ENCODE measurements around the gene DMRTB1. TPM values are rescaled to one million over a fixed set of nuclear protein-coding genes. Genes with fewer than 3 reads are reported as not detected.

Gene DMRTB1
- total RNA-seq, 4 donors from 2014 or later = not detected

GRCh38 chr1:53455364-53455991, 3.7 kb upstream of the DMRTB1 start:
- Histone ChIP-seq H3K9me3 (no peaks in the 10 kb centered on the region), H3K36me3 (no peaks in the 10 kb centered on the region), H3K27ac (no peak overlapping the region), H3K27me3 (no peaks in the 10 kb centered on the region), H3K4me1 (no peaks in the 10 kb centered on the region), H3K4me3 (no peak overlapping the region)
- no peak for DNase-seq
- TF ChIP-seq CTCF (IDR thresholded peaks at IDR 0.05) (no peak), POLR2A (IDR thresholded peaks at IDR 0.05) (no peak)

GRCh38 chr1:53458634-53459033, 565 bp upstream of the DMRTB1 start:
- DNase-seq = no peak
- TF ChIP-seq CTCF (IDR thresholded peaks at IDR 0.05) (no peak), POLR2A (IDR thresholded peaks at IDR 0.05) (no peak)
- H3K27ac ChIP-seq = no peak overlapping the region
- H3K4me1 ChIP-seq = no peaks in the 10 kb centered on the region
- no peaks in the 10 kb centered on the region for H3K9me3 ChIP-seq
- no peaks in the 10 kb centered on the region for H3K27me3 ChIP-seq
- no peak overlapping the region for H3K4me3 ChIP-seq
- H3K36me3 ChIP-seq = no peaks in the 10 kb centered on the region

- Histone ChIP-seq H3K27me3 (no peaks in the 10 kb centered on the region), H3K27ac (no peak overlapping the region), H3K4me1 (no peaks in the 10 kb centered on the region), H3K9me3 (no peaks in the 10 kb centered on the region), H3K36me3 (no peaks in the 10 kb centered on the region), H3K4me3 (no peak overlapping the region)
- no peak for DNase-seq
- no peak for TF ChIP-seq POLR2A (IDR thresholded peaks at IDR 0.05)
- no peak for TF ChIP-seq CTCF (IDR thresholded peaks at IDR 0.05)
Observed at GRCh38 chr1:53460211-53460634, 1.0 kb downstream of the DMRTB1 start.

GRCh38 chr1:53460666-53461322, 1.6 kb downstream of the DMRTB1 start:
- no peak for DNase-seq
- H3K36me3 ChIP-seq = no peaks in the 10 kb centered on the region
- no peak overlapping the region for H3K27ac ChIP-seq
- no peaks in the 10 kb centered on the region for H3K9me3 ChIP-seq
- no peak overlapping the region for H3K4me3 ChIP-seq
- H3K4me1 ChIP-seq = no peaks in the 10 kb centered on the region
- no peaks in the 10 kb centered on the region for H3K27me3 ChIP-seq
- TF ChIP-seq CTCF (IDR thresholded peaks at IDR 0.05) (no peak), POLR2A (IDR thresholded peaks at IDR 0.05) (no peak)

GRCh38 chr1:53461323-53462044, 2.3 kb downstream of the DMRTB1 start:
- H3K4me1 ChIP-seq = no peaks in the 10 kb centered on the region
- no peak overlapping the region for H3K27ac ChIP-seq
- no peaks in the 10 kb centered on the region for H3K9me3 ChIP-seq
- no peaks in the 10 kb centered on the region for H3K27me3 ChIP-seq
- DNase-seq = no peak
- H3K4me3 ChIP-seq = no peak overlapping the region
- TF ChIP-seq CTCF (IDR thresholded peaks at IDR 0.05) (no peak), POLR2A (IDR thresholded peaks at IDR 0.05) (no peak)
- H3K36me3 ChIP-seq = no peaks in the 10 kb centered on the region

Measured in Peyer's patch (tissue), 4 donors.